H1 (cell line): ENCODE measurements around the gene CDON. TPM values are rescaled to one million over a fixed set of nuclear protein-coding genes. Genes with fewer than 3 reads are reported as not detected.

Source experiments
- CTCF ChIA-PET: fragments of 300-600 bp; sonication (Branson Sonifier 250); formaldehyde crosslinking; loops from one replicate; lab custom pipeline; 2021; ENCODE audit not compliant: partially characterized antibody; lab: Charles Lee
- POLR2A ChIA-PET: fragments of 300-600 bp; sonication (Branson Sonifier 250); formaldehyde crosslinking; loops from one replicate; lab custom pipeline; 2021; ENCODE audit warnings: inconsistent platforms; ENCODE audit not compliant: partially characterized antibody; lab: Charles Lee
- DNase-seq, 2 experiments: peaks; one replicate each; pipeline versions ENCODE4 v3.0.0 to v3.0.0-alpha.2; 2010 to 2022; ENCODE audit warnings: low spot score in 2 of 2, low read depth in 1 of 2, mixed read lengths in 1 of 2
- FAIRE-seq: peaks from 2 replicates; lab custom pipeline; 2011; peaks lifted over from hg19 to GRCh38; lab: Jason Lieb, UNC
- H2AFZ ChIP-seq: 2 replicates; pipeline ENCODE4 v1.8.1; 2012; ENCODE audit warnings: low read length, inconsistent platforms
- H2AK5ac ChIP-seq: 2 replicates; pipeline ENCODE4 v1.6.1; 2013; ENCODE audit warnings: low read depth, low read length
- H2BK120ac ChIP-seq: replicated peaks from 2 replicates; pipeline ENCODE3; 2013; ENCODE audit warnings: low read depth, low read length, inconsistent platforms
- H2BK12ac ChIP-seq: 2 replicates; pipeline ENCODE4 v1.6.1; 2013; ENCODE audit warnings: low read depth, low read length
- H2BK15ac ChIP-seq: 2 replicates; pipeline ENCODE4 v1.6.1; 2013; ENCODE audit warnings: low read length
- H2BK20ac ChIP-seq: 2 replicates; pipeline ENCODE4 v1.6.1; 2013; ENCODE audit warnings: low read length
- H2BK5ac ChIP-seq: 2 replicates; pipeline ENCODE4 v1.6.1; 2013; ENCODE audit warnings: low read depth, low read length
- H3K14ac ChIP-seq: 2 replicates; pipeline ENCODE4 v1.6.1; 2013; ENCODE audit warnings: inconsistent platforms; ENCODE audit not compliant: insufficient read length
- H3K18ac ChIP-seq: 2 replicates; pipeline ENCODE4 v1.6.1; 2013; ENCODE audit warnings: low read length; ENCODE audit errors: extremely low read depth
- H3K23ac ChIP-seq: 2 replicates; pipeline ENCODE4 v1.6.1; 2013; ENCODE audit warnings: inconsistent platforms; ENCODE audit not compliant: insufficient read length
- H3K23me2 ChIP-seq: 2 replicates; pipeline ENCODE4 v1.6.1; 2013; ENCODE audit warnings: low read depth, low read length
- H3K27ac ChIP-seq: 2 replicates; pipeline ENCODE4 v1.6.1; 2011; ENCODE audit warnings: low read depth, low read length, inconsistent platforms
- H3K27me3 ChIP-seq, 4 experiments: replicated peaks in 1 of 4; 1 replicate in 1 of 4; 2 replicates in 3 of 4; pipeline versions ENCODE4 v1.6.1 to v1.8.1; 2011 to 2013; ENCODE audit warnings: low read length in 3 of 4, mild to moderate bottlenecking in 3 of 4, inconsistent platforms in 2 of 4, mixed read lengths in 2 of 4, moderate library complexity in 1 of 4; ENCODE audit not compliant: control insufficient read depth in 3 of 4, insufficient read depth in 3 of 4; ENCODE audit errors: extremely low read depth in 1 of 4
- H3K36me3 ChIP-seq, 4 experiments: 2 replicates each; pipeline versions ENCODE4 v1.6.1 to v1.8.1; 2011 to 2013; ENCODE audit warnings: mild to moderate bottlenecking in 4 of 4, low read length in 3 of 4, moderate library complexity in 2 of 4, control low read depth in 1 of 4, inconsistent platforms in 1 of 4; ENCODE audit not compliant: insufficient read depth in 4 of 4, control insufficient read depth in 2 of 4
- H3K4ac ChIP-seq: replicated peaks from 2 replicates; pipeline ENCODE3; 2013; ENCODE audit warnings: low read length, low read depth, mixed read lengths, inconsistent platforms; ENCODE audit not compliant: insufficient read length
- H3K4me1 ChIP-seq, 4 experiments: replicated peaks in 1 of 4; 1 replicate in 1 of 4; 2 replicates in 3 of 4; pipeline versions ENCODE4 v1.6.1 to v1.8.1; 2011 to 2013; ENCODE audit warnings: low read length in 3 of 4, inconsistent platforms in 2 of 4, mixed read lengths in 1 of 4; ENCODE audit not compliant: insufficient read depth in 4 of 4, control insufficient read depth in 3 of 4
- H3K4me2 ChIP-seq, 2 experiments: 2 replicates each; pipeline versions ENCODE4 v1.6.1 to v1.8.1; 2011 to 2013; ENCODE audit warnings: low read depth in 2 of 2, low read length in 2 of 2, control low read depth in 1 of 2, inconsistent platforms in 1 of 2, mild to moderate bottlenecking in 1 of 2; ENCODE audit not compliant: insufficient read depth in 1 of 2
- H3K4me3 ChIP-seq, 4 experiments: fragments of 200-600, 300-600 bp in 1 of 4; sonication (generic), shearing (Covaris generic), sonication (Bioruptor Twin) in 1 of 4; 2 replicates each; pipeline versions ENCODE4 v1.5.1 to v1.8.1; 2011 to 2016; ENCODE audit warnings: low read length in 4 of 4, low read depth in 3 of 4, control low read depth in 2 of 4, inconsistent platforms in 2 of 4, mild to moderate bottlenecking in 2 of 4, mixed read lengths in 1 of 4, moderate library complexity in 1 of 4; ENCODE audit not compliant: insufficient read depth in 2 of 4; ENCODE audit errors: extremely low read depth in 1 of 4
- H3K56ac ChIP-seq: replicated peaks from 2 replicates; pipeline ENCODE3; 2013; ENCODE audit warnings: low read depth, mild to moderate bottlenecking, mixed read lengths, low read length, inconsistent platforms; ENCODE audit not compliant: insufficient read length
- H3K79me1 ChIP-seq: 2 replicates; pipeline ENCODE4 v1.6.1; 2013; ENCODE audit warnings: low read depth, low read length, control low read depth
- H3K79me2 ChIP-seq, 2 experiments: 2 replicates each; pipeline versions ENCODE4 v1.6.1 to v1.8.1; 2012 to 2013; ENCODE audit warnings: low read length in 2 of 2, mild to moderate bottlenecking in 2 of 2, inconsistent platforms in 1 of 2; ENCODE audit not compliant: insufficient read depth in 2 of 2, control insufficient read depth in 1 of 2
- H3K9ac ChIP-seq, 4 experiments: replicated peaks in 1 of 4; 1 replicate in 1 of 4; 2 replicates in 3 of 4; pipeline versions ENCODE4 v1.6.1 to v1.8.1; 2011 to 2013; ENCODE audit warnings: low read depth in 3 of 4, low read length in 3 of 4, control low read depth in 2 of 4, mild to moderate bottlenecking in 2 of 4, moderate library complexity in 2 of 4, inconsistent platforms in 1 of 4; ENCODE audit errors: extremely low read depth in 1 of 4
- H3K9me3 ChIP-seq, 2 experiments: 2 replicates each; pipeline versions ENCODE4 v1.6.1 to v1.8.1; 2012 to 2013; ENCODE audit warnings: mild to moderate bottlenecking in 2 of 2, moderate library complexity in 2 of 2, control low read depth in 1 of 2, inconsistent platforms in 1 of 2, low read depth in 1 of 2, low read length in 1 of 2, mixed read lengths in 1 of 2; ENCODE audit not compliant: insufficient read depth in 2 of 2
- H4K20me1 ChIP-seq, 2 experiments: replicated peaks in 1 of 2; 2 replicates each; pipeline versions ENCODE3 to v1.8.1; 2011 to 2013; ENCODE audit warnings: inconsistent platforms in 2 of 2, low read length in 2 of 2, mild to moderate bottlenecking in 1 of 2; ENCODE audit not compliant: insufficient read depth in 2 of 2, control insufficient read depth in 1 of 2
- H4K5ac ChIP-seq: 2 replicates; pipeline ENCODE4 v1.6.1; 2013; ENCODE audit warnings: low read length, low read depth, mixed read lengths, inconsistent platforms; ENCODE audit not compliant: insufficient read length
- H4K8ac ChIP-seq: 2 replicates; pipeline ENCODE4 v1.8.0; 2013; ENCODE audit warnings: mild to moderate bottlenecking, moderate library complexity, low read length, inconsistent platforms; ENCODE audit not compliant: insufficient read depth; ENCODE audit errors: extremely low read depth
- H4K91ac ChIP-seq: replicated peaks from 2 replicates; pipeline ENCODE3; 2013; ENCODE audit warnings: low read length, mixed read lengths, inconsistent platforms; ENCODE audit not compliant: insufficient read length
- CHD1 ChIP-seq: IDR thresholded peaks from 2 replicates; pipeline ENCODE4 v1.6.1; 2012; ENCODE audit warnings: low read depth, low read length, improper control_type of control experiment
- EZH2 ChIP-seq: fragments of 200-600 bp; sonication (generic); IDR thresholded peaks from 2 replicates; pipeline ENCODE4 v1.7.1; 2012; ENCODE audit warnings: low read depth, mild to moderate bottlenecking, moderate library complexity, low read length, inconsistent platforms; ENCODE audit not compliant: severe bottlenecking
- POU5F1 ChIP-seq: IDR thresholded peaks from 2 replicates; pipeline ENCODE4 v1.6.1; 2011; ENCODE audit warnings: low read depth, mild to moderate bottlenecking, low read length, moderate library complexity
- SUZ12 ChIP-seq: fragments of 200-600 bp; sonication (generic); IDR thresholded peaks from 2 replicates; pipeline ENCODE4 v1.6.1; 2012; ENCODE audit warnings: mild to moderate bottlenecking, inconsistent platforms, low read length, moderate library complexity, mixed read lengths
- TCF12 ChIP-seq: IDR thresholded peaks from 2 replicates; pipeline ENCODE4 v1.6.1; 2011; ENCODE audit warnings: low read depth, mild to moderate bottlenecking, low read length
- WGBS, 2 experiments: shearing (Covaris generic) in 1 of 2; methylation state at CpG; one replicate each; pipeline versions ENCODE4 v1.1.6 to v1.1.7; 2013 to 2015; ENCODE audit warnings: low lambda C conversion rate in 2 of 2, mixed read lengths in 2 of 2, inconsistent platforms in 1 of 2, low coverage in 1 of 2, missing lambda C conversion rate in 1 of 2; ENCODE audit not compliant: insufficient replicate concordance in 2 of 2, insufficient coverage in 1 of 2, insufficient read length in 1 of 2; ENCODE audit errors: extremely low coverage in 1 of 2, missing lambda C conversion rate in 1 of 2; 5-methylcytosine and 5-hydroxymethylcytosine counted together
- polyA plus RNA-seq, 7 experiments: library from polyadenylated mRNA; depleted of rRNA in 3 of 7; stranded (reverse) in 5 of 7; unstranded in 2 of 7; fragments of >200 nt in 5 of 7; fragments of 200-250 nt in 2 of 7; gene quantifications; 1 replicate in 5 of 7; 2 replicates in 1 of 7; 4 replicates in 1 of 7; pipeline versions ENCODE4 v1.2.1 to v1.2.3, GENCODE V29; 2011 to 2013; ENCODE audit warnings: missing spikeins in 2 of 7, mixed read lengths in 2 of 7
- total RNA-seq: library from RNA; stranded (reverse); fragmentation: NEBNext Ultra II Directional; extraction: Animal tissue kit (Norgen Biotek cat#: 25700); gene quantifications from 2 replicates; pipeline ENCODE4 v1.2.1, GENCODE V29; 2021

Gene CDON
- total and polyA plus RNA-seq, 2 of the 8 experiments (the other 6 are each of a cell fraction or from before 2014, with no cell fraction given) = 11.0 to 32.5 TPM

DNA sequence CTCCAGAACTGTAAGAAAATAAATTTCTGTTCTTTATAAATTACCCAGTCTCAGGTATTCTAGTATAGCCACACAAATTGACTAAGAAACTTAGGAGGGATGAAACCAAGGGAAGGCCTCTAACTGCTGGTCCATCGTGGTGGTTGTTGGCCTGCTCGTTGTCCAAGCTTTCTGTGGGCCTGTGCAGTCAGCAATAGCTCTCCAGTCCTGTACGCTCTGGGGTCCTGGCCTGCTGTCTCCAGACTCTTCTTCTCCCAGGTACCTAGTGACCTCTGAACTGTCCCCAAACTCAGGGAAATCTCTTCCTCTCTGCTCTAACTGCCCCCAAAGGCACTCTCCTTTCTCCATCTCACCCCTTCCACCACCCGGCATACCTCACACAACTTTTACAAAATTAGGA lies 122.5 kb downstream of the CDON start:
- no peaks in the 10 kb centered on the region for H3K9me3 ChIP-seq
- no peaks in the 10 kb centered on the region for H3K23me2 ChIP-seq
- no peak overlapping the region for H3K4me2 ChIP-seq
- no peak overlapping the region for H3K18ac ChIP-seq
- CTCF ChIA-PET = interaction anchor here (0.6 to 8.2 kb wide), 16 partner anchors 9 to 450 kb away, joined by 3 to 76 read pairs (median 5); no protein-coding TSS in a partner anchor
- H3K27me3 ChIP-seq = no peaks in the 10 kb centered on the region
- H3K4ac ChIP-seq = no peak overlapping the region
- no peak overlapping the region for H4K91ac ChIP-seq
- H4K8ac ChIP-seq = no peak overlapping the region
- no peak overlapping the region for H2AK5ac ChIP-seq
- H2AFZ ChIP-seq = no peak overlapping the region
- H3K79me1 ChIP-seq = no peaks in the 10 kb centered on the region
- no peak overlapping the region for H3K14ac ChIP-seq
- H3K27ac ChIP-seq = no peak overlapping the region
- TF ChIP-seq SUZ12 (no peak), TCF12 (no peak), POU5F1 (no peak), EZH2 (no peak), CHD1 (no peak)
- no peaks in the 10 kb centered on the region for H3K79me2 ChIP-seq
- no peak overlapping the region for H2BK120ac ChIP-seq
- POLR2A ChIA-PET = no interaction called here
- no peaks in the 10 kb centered on the region for H3K36me3 ChIP-seq
- no peak overlapping the region for H4K5ac ChIP-seq
- DNase-seq (no peak), FAIRE-seq (no peak)
- H3K9ac ChIP-seq = no peak overlapping the region
- peaks cover 7 to 11% (median 9%) of the 10 kb centered on the region in 4 experiments for H3K4me1 ChIP-seq
- WGBS, 2 experiments = 90% methylated on average over 4 of the region's 4 CpGs; no CpG with 5 or more reads in 1 of the 2 experiments
- H4K20me1 ChIP-seq = no peaks in the 10 kb centered on the region
- no peak overlapping the region for H2BK20ac ChIP-seq
- H2BK12ac ChIP-seq = no peak overlapping the region; the same call in 1 of the 2 replicates
- no peak overlapping the region for H3K56ac ChIP-seq
- H2BK5ac ChIP-seq = no peak overlapping the region
- H3K23ac ChIP-seq = no peak overlapping the region
- no peak overlapping the region for H3K4me3 ChIP-seq
- H2BK15ac ChIP-seq = no peak overlapping the region
